ENCODE results near the gene ADAMTSL1.

GRCh38 chr9:18566121-18566520 lies 92.2 kb downstream of the ADAMTSL1 start:
- TF ChIP-seq POLR2AphosphoS5 (IDR thresholded peaks at IDR 0.05): no peak
- TF ChIP-seq, protein P1, sequence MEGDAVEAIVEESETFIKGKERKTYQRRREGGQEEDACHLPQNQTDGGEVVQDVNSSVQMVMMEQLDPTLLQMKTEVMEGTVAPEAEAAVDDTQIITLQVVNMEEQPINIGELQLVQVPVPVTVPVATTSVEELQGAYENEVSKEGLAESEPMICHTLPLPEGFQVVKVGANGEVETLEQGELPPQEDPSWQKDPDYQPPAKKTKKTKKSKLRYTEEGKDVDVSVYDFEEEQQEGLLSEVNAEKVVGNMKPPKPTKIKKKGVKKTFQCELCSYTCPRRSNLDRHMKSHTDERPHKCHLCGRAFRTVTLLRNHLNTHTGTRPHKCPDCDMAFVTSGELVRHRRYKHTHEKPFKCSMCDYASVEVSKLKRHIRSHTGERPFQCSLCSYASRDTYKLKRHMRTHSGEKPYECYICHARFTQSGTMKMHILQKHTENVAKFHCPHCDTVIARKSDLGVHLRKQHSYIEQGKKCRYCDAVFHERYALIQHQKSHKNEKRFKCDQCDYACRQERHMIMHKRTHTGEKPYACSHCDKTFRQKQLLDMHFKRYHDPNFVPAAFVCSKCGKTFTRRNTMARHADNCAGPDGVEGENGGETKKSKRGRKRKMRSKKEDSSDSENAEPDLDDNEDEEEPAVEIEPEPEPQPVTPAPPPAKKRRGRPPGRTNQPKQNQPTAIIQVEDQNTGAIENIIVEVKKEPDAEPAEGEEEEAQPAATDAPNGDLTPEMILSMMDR (IDR thresholded peaks at IDR 0.05): no peak
